Measurements from ENCODE around the gene LRRC4C.

LRRC4C gene

DNA sequence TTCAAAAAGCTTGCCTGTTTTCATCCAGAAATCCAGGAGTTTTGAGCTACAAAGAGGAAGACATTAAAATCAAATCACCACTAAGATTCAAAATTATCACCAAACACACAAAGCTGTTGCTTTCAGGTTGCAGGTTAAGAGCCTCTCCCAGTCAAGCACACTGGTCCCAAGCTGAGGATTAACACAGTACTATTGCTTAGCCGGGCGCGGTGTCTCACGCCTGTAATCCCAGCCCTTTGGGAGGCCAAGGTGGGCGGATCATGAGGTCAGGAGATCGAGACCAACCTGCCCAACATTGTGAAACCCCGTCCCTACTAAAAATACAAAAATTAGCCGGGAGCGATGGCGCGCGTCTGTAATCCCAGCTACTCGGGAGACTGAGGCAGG is 1165.1 kb downstream of the LRRC4C start:
- no peaks in the 10 kb centered on the region for H3K36me3 ChIP-seq (ENCODE audit: control insufficient read depth, insufficient read depth, low read length)
- H3K4me3 ChIP-seq (replicated peaks; ENCODE audit: low read depth, low read length), result no peak overlapping the region
- no peak for DNase-seq (ENCODE audit: extremely low read depth, insufficient read length)
- H3K27me3 ChIP-seq (replicated peaks; ENCODE audit: control insufficient read depth, insufficient read depth, low read length), result no peaks in the 10 kb centered on the region
- TF ChIP-seq, protein P1, sequence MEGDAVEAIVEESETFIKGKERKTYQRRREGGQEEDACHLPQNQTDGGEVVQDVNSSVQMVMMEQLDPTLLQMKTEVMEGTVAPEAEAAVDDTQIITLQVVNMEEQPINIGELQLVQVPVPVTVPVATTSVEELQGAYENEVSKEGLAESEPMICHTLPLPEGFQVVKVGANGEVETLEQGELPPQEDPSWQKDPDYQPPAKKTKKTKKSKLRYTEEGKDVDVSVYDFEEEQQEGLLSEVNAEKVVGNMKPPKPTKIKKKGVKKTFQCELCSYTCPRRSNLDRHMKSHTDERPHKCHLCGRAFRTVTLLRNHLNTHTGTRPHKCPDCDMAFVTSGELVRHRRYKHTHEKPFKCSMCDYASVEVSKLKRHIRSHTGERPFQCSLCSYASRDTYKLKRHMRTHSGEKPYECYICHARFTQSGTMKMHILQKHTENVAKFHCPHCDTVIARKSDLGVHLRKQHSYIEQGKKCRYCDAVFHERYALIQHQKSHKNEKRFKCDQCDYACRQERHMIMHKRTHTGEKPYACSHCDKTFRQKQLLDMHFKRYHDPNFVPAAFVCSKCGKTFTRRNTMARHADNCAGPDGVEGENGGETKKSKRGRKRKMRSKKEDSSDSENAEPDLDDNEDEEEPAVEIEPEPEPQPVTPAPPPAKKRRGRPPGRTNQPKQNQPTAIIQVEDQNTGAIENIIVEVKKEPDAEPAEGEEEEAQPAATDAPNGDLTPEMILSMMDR (IDR thresholded peaks at IDR 0.05; ENCODE audit: insufficient read depth, low read length, poor library complexity, severe bottlenecking), result no peak

DNA sequence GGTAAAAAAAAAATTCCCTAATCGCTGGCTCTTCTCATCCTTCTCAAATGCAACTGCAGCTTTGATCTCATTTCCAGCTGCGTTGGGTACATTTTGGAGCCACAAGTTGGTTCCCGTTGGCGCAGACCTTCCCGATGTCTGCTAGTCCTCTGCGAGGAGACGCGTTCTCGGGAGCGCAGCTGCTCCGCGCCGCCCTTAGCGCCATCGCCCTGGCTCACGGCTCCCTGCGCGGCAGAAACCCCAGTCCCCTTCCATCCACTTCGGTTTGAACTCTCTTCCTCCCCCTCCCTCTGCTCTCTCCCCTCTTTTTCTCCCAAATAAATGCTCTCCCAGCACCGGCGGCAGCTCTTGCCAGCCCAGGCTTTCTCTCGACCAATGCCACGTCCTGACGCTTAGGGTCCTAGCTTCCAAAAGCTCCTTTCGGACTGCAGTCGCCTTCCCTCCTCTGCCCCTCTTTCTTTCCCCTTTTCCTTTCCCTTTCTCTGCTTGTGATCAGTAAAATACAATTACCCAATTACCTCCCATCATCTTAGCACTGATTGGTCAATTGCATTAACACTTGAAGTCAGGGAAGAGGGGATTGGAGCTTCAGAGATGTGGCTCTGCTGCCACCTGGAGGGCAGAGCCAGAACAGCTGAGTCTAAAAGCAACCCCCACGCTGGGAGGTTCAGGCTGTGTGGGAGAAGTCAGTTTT is 1165.7 kb downstream of the LRRC4C start:
- Histone ChIP-seq H3K4me3 (replicated peaks; ENCODE audit: low read depth, low read length) (no peak overlapping the region), H3K27me3 (replicated peaks; ENCODE audit: control insufficient read depth, insufficient read depth, low read length) (no peaks in the 10 kb centered on the region), H3K36me3 (ENCODE audit: control insufficient read depth, insufficient read depth, low read length) (no peaks in the 10 kb centered on the region)
- TF ChIP-seq, protein P1 (IDR thresholded peaks at IDR 0.05; ENCODE audit: insufficient read depth, low read length, poor library complexity, severe bottlenecking), result peak; percentile 69
- no peak for DNase-seq (ENCODE audit: extremely low read depth, insufficient read length)

DNA sequence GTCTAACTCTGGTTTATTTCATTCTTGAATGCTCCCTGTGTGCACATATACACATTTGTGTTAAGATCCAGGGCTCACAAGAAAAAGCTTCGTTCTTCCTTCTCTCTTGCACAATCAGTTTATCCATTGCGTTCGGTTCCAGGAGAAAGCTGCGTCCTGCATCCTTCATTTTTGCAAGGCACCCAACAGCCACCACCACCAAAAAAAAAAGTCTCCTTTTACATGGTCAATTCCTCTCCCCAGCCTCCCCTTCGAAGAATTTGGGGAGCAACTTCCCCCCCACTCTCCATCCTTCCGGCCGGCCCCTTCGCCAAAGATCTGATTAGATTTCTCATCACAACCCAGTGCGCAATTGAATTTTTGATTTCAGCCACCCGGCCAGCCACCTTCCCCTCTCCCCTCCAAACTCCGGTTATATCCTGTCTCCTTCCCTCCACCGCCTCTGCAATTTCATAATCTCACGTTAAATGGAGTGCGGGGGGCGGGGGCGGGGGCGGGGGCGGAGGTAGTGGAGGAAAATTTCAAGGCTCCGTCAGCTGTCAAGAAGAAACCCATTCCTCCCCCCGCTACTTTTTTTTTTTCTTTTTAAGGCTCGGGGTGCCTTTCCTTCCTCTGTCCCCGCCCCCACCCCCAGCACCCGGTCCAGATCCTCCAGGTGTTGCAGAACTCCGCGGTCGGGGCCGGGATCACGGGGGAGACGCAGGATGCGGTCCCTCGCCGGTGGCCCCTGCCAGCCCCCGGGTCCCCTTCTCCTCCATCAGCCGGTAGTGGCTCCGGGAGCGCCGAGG is 1166.5 kb downstream of the LRRC4C start:
- Histone ChIP-seq H3K36me3 (ENCODE audit: control insufficient read depth, insufficient read depth, low read length) (no peaks in the 10 kb centered on the region), H3K4me3 (replicated peaks; ENCODE audit: low read depth, low read length) (no peak overlapping the region), H3K27me3 (replicated peaks; ENCODE audit: control insufficient read depth, insufficient read depth, low read length) (no peaks in the 10 kb centered on the region)
- DNase-seq (ENCODE audit: extremely low read depth, insufficient read length), result no peak
- TF ChIP-seq, protein P1 (IDR thresholded peaks at IDR 0.05; ENCODE audit: insufficient read depth, low read length, poor library complexity, severe bottlenecking), result no peak

DNA sequence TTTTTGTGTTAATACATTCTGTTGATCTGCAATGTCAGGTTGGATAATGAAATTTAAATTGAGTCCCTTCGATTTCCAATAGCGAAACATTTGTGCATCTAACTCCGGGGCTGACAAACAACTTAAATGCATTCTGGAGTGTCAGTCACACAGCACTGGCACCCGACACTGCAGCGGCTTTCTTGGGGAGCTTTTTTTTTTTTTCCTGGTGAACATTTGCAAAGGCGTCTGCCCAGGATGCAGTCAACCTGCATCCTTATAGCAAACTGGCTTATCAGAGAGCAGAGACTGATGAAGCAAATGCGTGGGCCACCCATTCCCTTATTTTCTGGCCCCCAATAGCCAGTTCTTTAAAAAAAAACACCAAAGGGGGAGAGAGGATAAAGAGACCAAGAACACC is 1167.7 kb downstream of the LRRC4C start:
- TF ChIP-seq, protein P1 (IDR thresholded peaks at IDR 0.05; ENCODE audit: insufficient read depth, low read length, poor library complexity, severe bottlenecking), result no peak
- no peaks in the 10 kb centered on the region for H3K36me3 ChIP-seq (ENCODE audit: control insufficient read depth, insufficient read depth, low read length)
- no peaks in the 10 kb centered on the region for H3K27me3 ChIP-seq (replicated peaks; ENCODE audit: control insufficient read depth, insufficient read depth, low read length)
- H3K4me3 ChIP-seq (replicated peaks; ENCODE audit: low read depth, low read length), result no peak overlapping the region
- no peak for DNase-seq (ENCODE audit: extremely low read depth, insufficient read length)

- DNase-seq (ENCODE audit: extremely low read depth, insufficient read length), result no peak
- TF ChIP-seq, protein P1 (IDR thresholded peaks at IDR 0.05; ENCODE audit: insufficient read depth, low read length, poor library complexity, severe bottlenecking), result no peak
- no peaks in the 10 kb centered on the region for H3K27me3 ChIP-seq (replicated peaks; ENCODE audit: control insufficient read depth, insufficient read depth, low read length)
- H3K36me3 ChIP-seq (ENCODE audit: control insufficient read depth, insufficient read depth, low read length), result no peaks in the 10 kb centered on the region
- no peak overlapping the region for H3K4me3 ChIP-seq (replicated peaks; ENCODE audit: low read depth, low read length)
Measured at GRCh38 chr11:40291329-40291728, 1168.1 kb downstream of the LRRC4C start.
